ENCODE measurements around the gene GBGT1. TPM values are rescaled to one million over a fixed set of nuclear protein-coding genes. Genes with fewer than 3 reads are reported as not detected.

GBGT1 gene
- total and polyA plus RNA-seq, 2 experiments from 2014 or later: 3.7 to 22.4 TPM

DNA sequence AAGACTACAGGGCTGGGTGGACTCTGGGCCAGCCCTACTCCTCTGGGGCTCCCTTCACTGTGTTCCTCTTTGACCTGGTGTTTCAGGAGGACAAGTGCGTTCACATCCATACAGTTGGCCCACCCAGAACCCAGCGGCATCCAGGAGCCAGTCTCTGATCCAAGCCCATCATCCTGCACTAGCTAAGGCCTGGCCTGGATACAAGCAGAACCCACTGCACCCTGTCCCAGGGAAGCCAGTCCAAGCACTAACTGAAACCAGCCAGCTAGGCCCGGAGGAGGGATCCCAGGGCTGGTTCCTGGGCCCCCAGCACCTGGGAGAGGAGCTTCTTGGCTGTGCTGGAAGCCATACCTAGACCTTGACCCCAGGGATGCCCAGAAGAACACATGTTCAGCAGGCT is 4.1 kb upstream of the GBGT1 start:
- ATAC-seq (no peak), DNase-seq (ENCODE audit: low spot score) (no peak)
- H3K79me2 ChIP-seq (replicated peaks; ENCODE audit: insufficient read depth): no peaks in the 10 kb centered on the region
- peaks cover 8% of the 10 kb centered on the region for H3K27me3 ChIP-seq (ENCODE audit: insufficient read depth)
- no peak overlapping the region for H3K27ac Mint-ChIP-seq
- no peak overlapping the region for H3K4me2 ChIP-seq
- no peaks in the 10 kb centered on the region for H3K36me3 Mint-ChIP-seq (ENCODE audit: low read depth)
- no peak for TF ChIP-seq STAT1 (IDR thresholded peaks at IDR 0.05; ENCODE audit: unreplicated experiment)
- TF ChIP-seq, protein P1, sequence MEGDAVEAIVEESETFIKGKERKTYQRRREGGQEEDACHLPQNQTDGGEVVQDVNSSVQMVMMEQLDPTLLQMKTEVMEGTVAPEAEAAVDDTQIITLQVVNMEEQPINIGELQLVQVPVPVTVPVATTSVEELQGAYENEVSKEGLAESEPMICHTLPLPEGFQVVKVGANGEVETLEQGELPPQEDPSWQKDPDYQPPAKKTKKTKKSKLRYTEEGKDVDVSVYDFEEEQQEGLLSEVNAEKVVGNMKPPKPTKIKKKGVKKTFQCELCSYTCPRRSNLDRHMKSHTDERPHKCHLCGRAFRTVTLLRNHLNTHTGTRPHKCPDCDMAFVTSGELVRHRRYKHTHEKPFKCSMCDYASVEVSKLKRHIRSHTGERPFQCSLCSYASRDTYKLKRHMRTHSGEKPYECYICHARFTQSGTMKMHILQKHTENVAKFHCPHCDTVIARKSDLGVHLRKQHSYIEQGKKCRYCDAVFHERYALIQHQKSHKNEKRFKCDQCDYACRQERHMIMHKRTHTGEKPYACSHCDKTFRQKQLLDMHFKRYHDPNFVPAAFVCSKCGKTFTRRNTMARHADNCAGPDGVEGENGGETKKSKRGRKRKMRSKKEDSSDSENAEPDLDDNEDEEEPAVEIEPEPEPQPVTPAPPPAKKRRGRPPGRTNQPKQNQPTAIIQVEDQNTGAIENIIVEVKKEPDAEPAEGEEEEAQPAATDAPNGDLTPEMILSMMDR (conservative IDR thresholded peaks at IDR 0.05; ENCODE audit: low read depth in 2 of 2): no peak
- TF ChIP-seq NANOG (IDR thresholded peaks at IDR 0.05; ENCODE audit: borderline replicate concordance): no peak
- TF ChIP-seq EZH2 (IDR thresholded peaks at IDR 0.05; ENCODE audit: low read depth, unreplicated experiment): no peak
- no peaks in the 10 kb centered on the region for H3K36me3 ChIP-seq (ENCODE audit: insufficient read depth)
- no peak overlapping the region for H3K27ac ChIP-seq (ENCODE audit: low read depth)
- H3K9me2 ChIP-seq (ENCODE audit: insufficient read depth): no peaks in the 10 kb centered on the region
- H2AFZ ChIP-seq: no peak overlapping the region
- H4K20me1 ChIP-seq (replicated peaks; ENCODE audit: insufficient read depth): no peaks in the 10 kb centered on the region
- no peaks in the 10 kb centered on the region for H3F3A ChIP-seq (replicated peaks; ENCODE audit: low read depth)
- peaks cover 24% of the 10 kb centered on the region for H3K27me3 Mint-ChIP-seq (ENCODE audit: insufficient read depth, low read depth, poor library complexity)
- no peak overlapping the region for H3K4me3 ChIP-seq
- no peaks in the 10 kb centered on the region for H3K9me3 Mint-ChIP-seq
- no peaks in the 10 kb centered on the region for H3K4me1 ChIP-seq (ENCODE audit: insufficient read depth)
- H3K4me1 Mint-ChIP-seq: 0 out of 3 replicates have a peak, but pooled peaks cover 4% of the 10 kb centered on the region
- no peak overlapping the region for H3K4me3 Mint-ChIP-seq

DNA sequence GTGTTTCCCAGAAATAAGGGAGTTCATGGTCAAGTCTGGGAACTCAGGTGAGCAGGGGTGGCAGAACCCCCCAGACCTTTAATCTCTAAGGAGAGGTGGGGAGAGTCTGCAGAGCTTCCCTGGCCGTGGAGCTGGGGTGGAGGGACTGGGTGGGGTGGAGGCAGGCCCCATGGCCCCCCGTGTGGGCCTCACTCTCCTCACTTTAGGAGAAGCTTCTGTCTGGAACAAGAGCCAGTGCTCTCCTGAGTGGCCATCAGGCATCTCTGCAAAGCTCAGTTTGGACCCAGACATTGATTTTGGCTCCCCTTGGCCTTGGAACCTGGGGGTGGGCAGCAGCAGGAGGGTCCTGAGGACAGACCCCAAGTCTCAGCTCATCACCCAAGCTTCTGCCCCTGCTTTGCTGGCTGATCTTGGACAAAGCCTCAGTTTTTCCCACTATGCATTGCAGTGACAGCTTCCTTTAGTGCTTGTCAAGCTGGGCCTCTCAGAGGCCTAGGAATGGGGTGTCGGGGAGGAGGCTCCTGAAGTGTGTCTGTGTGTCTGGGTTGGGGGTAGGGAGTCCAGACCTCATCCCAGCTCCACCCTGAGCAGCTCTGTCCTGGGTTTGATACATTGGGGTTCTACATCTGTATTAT is 3.5 kb upstream of the GBGT1 start:
- Mint-ChIP-seq H3K4me1 (0 out of 3 replicates have a peak, but pooled peaks cover 4% of the 10 kb centered on the region), H3K9me3 (no peaks in the 10 kb centered on the region)

DNA sequence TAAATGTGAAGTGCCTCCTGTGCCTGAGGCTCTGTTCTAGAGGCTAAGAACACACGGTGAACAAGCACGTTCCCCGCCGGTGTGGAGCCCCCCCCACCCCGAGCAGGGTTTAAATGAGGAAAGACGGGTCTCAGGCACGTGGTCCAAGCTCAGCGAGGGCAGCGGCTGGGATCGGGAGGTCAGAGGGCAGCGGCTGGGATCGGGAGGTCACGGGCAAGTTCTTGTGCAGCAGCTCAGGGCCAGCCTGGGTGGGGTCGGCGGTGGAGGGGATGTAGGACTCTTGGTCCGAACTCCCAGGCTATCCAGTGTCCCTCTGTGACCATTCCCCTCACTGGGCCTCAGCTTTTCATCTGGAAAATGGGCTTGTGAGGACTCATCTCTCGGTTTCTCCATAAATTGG is 2.7 kb upstream of the GBGT1 start:
- no peaks in the 10 kb centered on the region for H3K9me2 ChIP-seq (ENCODE audit: insufficient read depth)
- peaks cover 4% of the 10 kb centered on the region; the same call in 1 of the 3 replicates for H3K4me1 Mint-ChIP-seq
- no peaks in the 10 kb centered on the region; the same call in 1 of the 2 replicates for H4K20me1 ChIP-seq (replicated peaks; ENCODE audit: insufficient read depth)
- no peak overlapping the region for H3K27ac Mint-ChIP-seq
- H3F3A ChIP-seq (replicated peaks; ENCODE audit: low read depth): no peaks in the 10 kb centered on the region
- H3K79me2 ChIP-seq (replicated peaks; ENCODE audit: insufficient read depth): no peaks in the 10 kb centered on the region
- H2AFZ ChIP-seq: no peak overlapping the region
- ATAC-seq (no peak), DNase-seq (ENCODE audit: low spot score) (no peak)
- H3K36me3 Mint-ChIP-seq (ENCODE audit: low read depth): no peaks in the 10 kb centered on the region
- H3K4me3 Mint-ChIP-seq: no peak overlapping the region
- H3K27ac ChIP-seq (ENCODE audit: low read depth): no peak overlapping the region
- no peak overlapping the region for H3K4me2 ChIP-seq
- H3K27me3 Mint-ChIP-seq (ENCODE audit: insufficient read depth, low read depth, poor library complexity): peaks cover 29% of the 10 kb centered on the region
- no peaks in the 10 kb centered on the region for H3K9me3 Mint-ChIP-seq
- H3K4me3 ChIP-seq: no peak overlapping the region
- H3K4me1 ChIP-seq (ENCODE audit: insufficient read depth): no peaks in the 10 kb centered on the region
- H3K36me3 ChIP-seq (ENCODE audit: insufficient read depth): no peaks in the 10 kb centered on the region
- peaks cover 13% of the 10 kb centered on the region for H3K27me3 ChIP-seq (ENCODE audit: insufficient read depth)
- TF ChIP-seq, protein P2, sequence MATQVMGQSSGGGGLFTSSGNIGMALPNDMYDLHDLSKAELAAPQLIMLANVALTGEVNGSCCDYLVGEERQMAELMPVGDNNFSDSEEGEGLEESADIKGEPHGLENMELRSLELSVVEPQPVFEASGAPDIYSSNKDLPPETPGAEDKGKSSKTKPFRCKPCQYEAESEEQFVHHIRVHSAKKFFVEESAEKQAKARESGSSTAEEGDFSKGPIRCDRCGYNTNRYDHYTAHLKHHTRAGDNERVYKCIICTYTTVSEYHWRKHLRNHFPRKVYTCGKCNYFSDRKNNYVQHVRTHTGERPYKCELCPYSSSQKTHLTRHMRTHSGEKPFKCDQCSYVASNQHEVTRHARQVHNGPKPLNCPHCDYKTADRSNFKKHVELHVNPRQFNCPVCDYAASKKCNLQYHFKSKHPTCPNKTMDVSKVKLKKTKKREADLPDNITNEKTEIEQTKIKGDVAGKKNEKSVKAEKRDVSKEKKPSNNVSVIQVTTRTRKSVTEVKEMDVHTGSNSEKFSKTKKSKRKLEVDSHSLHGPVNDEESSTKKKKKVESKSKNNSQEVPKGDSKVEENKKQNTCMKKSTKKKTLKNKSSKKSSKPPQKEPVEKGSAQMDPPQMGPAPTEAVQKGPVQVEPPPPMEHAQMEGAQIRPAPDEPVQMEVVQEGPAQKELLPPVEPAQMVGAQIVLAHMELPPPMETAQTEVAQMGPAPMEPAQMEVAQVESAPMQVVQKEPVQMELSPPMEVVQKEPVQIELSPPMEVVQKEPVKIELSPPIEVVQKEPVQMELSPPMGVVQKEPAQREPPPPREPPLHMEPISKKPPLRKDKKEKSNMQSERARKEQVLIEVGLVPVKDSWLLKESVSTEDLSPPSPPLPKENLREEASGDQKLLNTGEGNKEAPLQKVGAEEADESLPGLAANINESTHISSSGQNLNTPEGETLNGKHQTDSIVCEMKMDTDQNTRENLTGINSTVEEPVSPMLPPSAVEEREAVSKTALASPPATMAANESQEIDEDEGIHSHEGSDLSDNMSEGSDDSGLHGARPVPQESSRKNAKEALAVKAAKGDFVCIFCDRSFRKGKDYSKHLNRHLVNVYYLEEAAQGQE (IDR thresholded peaks at IDR 0.05; ENCODE audit: unreplicated experiment): no peak
- TF ChIP-seq EZH2phosphoT487 (IDR thresholded peaks at IDR 0.05; ENCODE audit: unreplicated experiment) (no peak), ETS1 (IDR thresholded peaks at IDR 0.05) (no peak), ZNF331 (CRISPR knock-in tag; IDR thresholded peaks at IDR 0.05; ENCODE audit: low read depth) (no peak), POLR2AphosphoS5 (IDR thresholded peaks at IDR 0.05; ENCODE audit: low read depth) (no peak), ZNF114 (CRISPR knock-in tag; IDR thresholded peaks at IDR 0.05) (no peak), EZH2 (IDR thresholded peaks at IDR 0.05; ENCODE audit: low read depth, unreplicated experiment) (no peak), NANOG (IDR thresholded peaks at IDR 0.05; ENCODE audit: borderline replicate concordance) (no peak), CREB1 (CRISPR knock-in tag; IDR thresholded peaks at IDR 0.05; ENCODE audit: low read depth) (no peak), STAT1 (IDR thresholded peaks at IDR 0.05; ENCODE audit: unreplicated experiment) (no peak)

More for the DNA sequence above, 3.5 kb upstream of the GBGT1 start:
- H4K20me1 ChIP-seq (replicated peaks; ENCODE audit: insufficient read depth): no peaks in the 10 kb centered on the region
- H3F3A ChIP-seq (replicated peaks; ENCODE audit: low read depth): no peaks in the 10 kb centered on the region
- no peaks in the 10 kb centered on the region for H3K79me2 ChIP-seq (replicated peaks; ENCODE audit: insufficient read depth)
- H2AFZ ChIP-seq: no peak overlapping the region
- no peaks in the 10 kb centered on the region for H3K4me1 ChIP-seq (ENCODE audit: insufficient read depth)
- H3K36me3 ChIP-seq (ENCODE audit: insufficient read depth): no peaks in the 10 kb centered on the region
- peaks cover 13% of the 10 kb centered on the region for H3K27me3 ChIP-seq (ENCODE audit: insufficient read depth)
- no peak for TF ChIP-seq CREB1 (CRISPR knock-in tag; IDR thresholded peaks at IDR 0.05; ENCODE audit: low read depth)
- H3K27ac ChIP-seq (ENCODE audit: low read depth): no peak overlapping the region
- no peaks in the 10 kb centered on the region for H3K9me2 ChIP-seq (ENCODE audit: insufficient read depth)
- Mint-ChIP-seq H3K36me3 (ENCODE audit: low read depth) (no peaks in the 10 kb centered on the region), H3K4me3 (no peak overlapping the region), H3K27me3 (ENCODE audit: insufficient read depth, low read depth, poor library complexity) (peaks cover 29% of the 10 kb centered on the region), H3K27ac (no peak overlapping the region)
- ATAC-seq: no peak
- H3K4me2 ChIP-seq: no peak overlapping the region
- no peak overlapping the region for H3K4me3 ChIP-seq
- DNase-seq (ENCODE audit: low spot score): no peak

Measured in GM23338 (cell line).